ENCODE measurements around the gene RAB3IL1.

Gene RAB3IL1

DNA sequence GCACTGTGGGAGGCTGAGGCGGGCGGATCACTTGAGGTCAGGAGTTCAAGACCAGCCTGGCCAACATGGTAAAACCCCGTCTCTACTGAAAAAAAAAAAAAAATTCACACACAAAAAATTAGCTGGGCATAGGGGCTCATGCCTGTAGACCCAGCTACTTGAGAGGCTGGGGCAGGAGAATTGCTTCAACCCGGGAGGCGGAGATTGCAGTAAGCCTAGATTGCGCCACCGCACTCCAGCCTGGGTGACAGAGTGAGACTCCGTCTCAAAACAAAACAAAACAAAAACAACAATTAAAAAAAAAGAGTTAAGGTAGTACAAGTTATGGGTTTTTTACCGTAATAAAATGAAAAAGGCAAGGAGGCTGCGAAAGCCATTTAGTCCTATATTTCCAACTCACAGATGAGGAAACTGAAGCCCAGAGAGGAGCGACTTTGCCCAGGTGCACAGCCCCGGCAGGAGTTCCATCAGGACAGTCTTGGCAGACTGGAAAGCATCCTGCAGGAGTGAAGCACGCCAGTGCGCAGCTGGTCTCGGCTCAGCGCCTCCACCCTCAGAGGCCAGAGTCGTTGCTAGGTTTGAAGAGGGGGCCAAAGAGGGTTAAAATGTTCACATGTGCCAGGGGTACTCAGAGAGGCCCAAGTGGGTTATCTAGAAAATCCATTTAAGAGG lies 22.2 kb downstream of the RAB3IL1 start:
- no peak overlapping the region for H3K27ac Mint-ChIP-seq
- H3K9me3 Mint-ChIP-seq = no peaks in the 10 kb centered on the region
- no peak overlapping the region for H3K4me3 Mint-ChIP-seq
- no peaks in the 10 kb centered on the region for H3K36me3 Mint-ChIP-seq (ENCODE audit: low read depth)
- H3K4me1 Mint-ChIP-seq (ENCODE audit: low read depth) = peaks cover 16% of the 10 kb centered on the region
- H3K27me3 Mint-ChIP-seq = peaks cover 5% of the 10 kb centered on the region
- DNase-seq = no peak

DNA sequence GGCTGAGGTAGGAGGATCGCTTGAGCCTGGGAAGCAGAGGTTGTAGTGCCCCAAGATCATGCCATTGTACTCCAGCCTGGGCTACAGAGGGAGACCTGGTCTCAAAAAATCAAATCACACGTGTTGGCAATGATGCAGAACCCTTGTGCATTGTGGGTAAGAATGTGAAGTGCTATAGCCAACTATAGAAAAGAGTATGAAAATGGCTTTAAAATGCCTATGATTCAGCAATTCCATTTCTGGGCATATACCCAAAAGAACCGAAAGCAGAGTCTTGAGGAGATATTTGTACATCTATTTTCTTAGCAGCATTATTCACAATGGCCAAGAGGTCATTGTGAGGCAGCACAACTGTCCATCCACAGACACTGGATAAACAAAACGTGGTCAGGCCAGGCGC lies 23.4 kb downstream of the RAB3IL1 start:
- H3K27ac Mint-ChIP-seq = no peak overlapping the region

DNA sequence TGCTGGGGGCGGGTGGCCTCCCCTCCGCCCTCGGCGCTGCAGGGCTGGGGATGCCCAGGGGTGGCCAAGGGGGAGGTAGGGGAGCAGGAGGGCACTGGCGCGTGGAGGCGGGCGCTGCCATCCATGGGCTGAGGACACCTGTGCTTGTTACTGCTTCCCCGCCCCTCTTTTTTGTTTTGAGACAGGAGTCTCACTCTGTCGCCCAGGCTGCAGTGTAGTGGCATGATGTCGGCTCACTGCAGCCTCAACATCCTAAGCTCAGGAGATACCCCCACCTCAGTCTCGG lies 25.3 kb downstream of the RAB3IL1 start:
- H3K36me3 Mint-ChIP-seq (ENCODE audit: low read depth) = no peaks in the 10 kb centered on the region
- peak overlapping the region; percentile 54 for H3K4me3 Mint-ChIP-seq
- peaks cover 5% of the 10 kb centered on the region for H3K27me3 Mint-ChIP-seq
- no peaks in the 10 kb centered on the region for H3K9me3 Mint-ChIP-seq
- peaks cover 9% of the 10 kb centered on the region for H3K4me1 Mint-ChIP-seq (ENCODE audit: low read depth)
- no peak overlapping the region for H3K27ac Mint-ChIP-seq
- DNase-seq = no peak

More for the DNA sequence above, 23.4 kb downstream of the RAB3IL1 start:
- peaks cover 11% of the 10 kb centered on the region for H3K4me1 Mint-ChIP-seq (ENCODE audit: low read depth)
- no peaks in the 10 kb centered on the region for H3K36me3 Mint-ChIP-seq (ENCODE audit: low read depth)
- H3K27me3 Mint-ChIP-seq = peaks cover 5% of the 10 kb centered on the region
- DNase-seq = no peak
- no peaks in the 10 kb centered on the region for H3K9me3 Mint-ChIP-seq
- no peak overlapping the region for H3K4me3 Mint-ChIP-seq

DNA sequence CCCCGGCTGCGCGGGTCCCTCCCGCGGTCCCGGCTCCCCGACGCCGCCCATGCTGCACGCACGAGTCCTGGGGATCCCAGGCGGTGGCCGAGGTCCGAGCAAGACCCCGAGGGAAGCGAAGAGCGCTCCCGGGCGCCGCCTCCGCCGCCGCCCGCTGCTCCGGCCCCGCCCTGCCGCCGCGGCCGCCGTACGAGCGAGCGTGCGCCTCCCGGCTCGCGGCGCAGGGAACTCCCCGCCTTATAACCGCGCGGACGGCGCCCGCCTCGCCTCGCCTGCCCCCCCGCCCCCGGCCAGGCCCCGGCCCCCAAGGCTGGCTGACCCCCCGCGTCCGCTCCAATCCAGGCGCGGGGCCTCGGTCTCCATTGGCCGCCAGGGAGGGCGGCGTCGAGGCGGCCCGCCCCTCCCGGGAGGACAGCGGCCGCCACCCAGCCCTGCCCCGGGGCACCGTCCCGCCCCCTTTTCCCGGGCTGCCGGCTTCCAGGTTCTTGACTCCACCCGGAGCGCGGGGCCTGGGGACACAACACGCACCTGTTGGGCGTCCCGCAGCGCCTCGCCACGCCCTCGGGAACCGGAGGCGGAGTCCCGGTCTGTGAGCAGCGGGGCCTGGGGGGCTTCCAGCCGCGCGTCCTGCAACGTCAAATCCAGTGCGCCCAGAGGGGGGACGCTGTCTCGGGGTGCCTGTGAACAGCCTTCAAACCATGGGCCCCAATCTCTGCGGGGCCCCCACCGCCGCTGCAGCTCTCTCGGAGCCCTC lies 25.9 kb downstream of the RAB3IL1 start, which contains the start of gene FADS3:
FADS3 (minus strand) TSS at position 215 of the 754 bp plus-strand sequence; CDS start at position 51, 164 bp downstream.
- Mint-ChIP-seq H3K4me3 (peak within 1 kb of the TSS; percentile 78), H3K27me3 (peaks cover 5% of the 10 kb centered on the region), H3K36me3 (ENCODE audit: low read depth) (no peaks in the 10 kb centered on the region), H3K9me3 (no peaks in the 10 kb centered on the region), H3K27ac (no peak within 1 kb of the TSS), H3K4me1 (ENCODE audit: low read depth) (peaks cover 9% of the 10 kb centered on the region)
- DNase-seq = peak; percentile 73

DNA sequence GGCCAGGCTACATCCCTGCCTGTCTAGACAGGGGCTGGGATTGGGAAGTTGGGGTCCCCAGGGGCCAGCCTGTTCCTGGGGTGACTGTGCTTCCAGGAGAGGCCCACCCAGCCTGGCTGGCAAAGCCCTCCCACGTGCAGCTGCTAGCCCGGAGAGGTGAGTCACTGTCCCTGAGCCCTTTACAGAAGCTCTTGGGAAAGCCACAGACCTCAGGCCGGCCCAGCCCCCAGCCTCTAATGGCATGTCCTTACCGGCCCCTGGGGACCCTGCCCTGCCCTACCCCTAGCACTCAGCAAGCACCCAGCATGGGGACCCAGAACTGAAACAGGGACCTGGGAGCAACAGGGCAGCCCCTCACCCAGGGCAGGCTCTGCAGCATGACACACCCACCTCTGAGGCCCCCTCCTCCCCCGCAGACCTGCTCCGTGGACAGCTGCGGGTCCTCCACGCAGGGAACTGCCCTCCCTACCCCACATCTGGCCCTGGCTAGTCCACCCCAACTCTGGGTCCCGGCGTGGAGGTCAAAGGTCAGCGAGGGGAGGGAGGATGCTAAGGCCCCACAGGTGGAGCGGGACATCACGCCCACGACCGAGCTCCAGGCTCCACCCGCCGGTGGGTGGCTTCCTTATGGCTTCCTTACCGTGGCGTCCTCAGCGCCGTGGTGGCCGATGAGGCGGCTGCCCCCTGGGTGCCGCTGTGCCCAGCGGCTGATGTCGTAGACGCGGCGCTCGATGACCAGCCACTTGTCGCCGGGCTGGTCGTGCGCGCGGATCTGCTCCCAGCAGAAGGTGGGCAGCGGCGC lies 26.6 kb downstream of the RAB3IL1 start:
- H3K9me3 Mint-ChIP-seq = no peaks in the 10 kb centered on the region
- H3K4me1 Mint-ChIP-seq (ENCODE audit: low read depth) = peaks cover 9% of the 10 kb centered on the region
- H3K36me3 Mint-ChIP-seq (ENCODE audit: low read depth) = no peaks in the 10 kb centered on the region
- DNase-seq = peak; percentile 52
- peaks cover 5% of the 10 kb centered on the region for H3K27me3 Mint-ChIP-seq
- H3K4me3 Mint-ChIP-seq = peak overlapping the region; percentile 78
- no peak overlapping the region for H3K27ac Mint-ChIP-seq

DNA sequence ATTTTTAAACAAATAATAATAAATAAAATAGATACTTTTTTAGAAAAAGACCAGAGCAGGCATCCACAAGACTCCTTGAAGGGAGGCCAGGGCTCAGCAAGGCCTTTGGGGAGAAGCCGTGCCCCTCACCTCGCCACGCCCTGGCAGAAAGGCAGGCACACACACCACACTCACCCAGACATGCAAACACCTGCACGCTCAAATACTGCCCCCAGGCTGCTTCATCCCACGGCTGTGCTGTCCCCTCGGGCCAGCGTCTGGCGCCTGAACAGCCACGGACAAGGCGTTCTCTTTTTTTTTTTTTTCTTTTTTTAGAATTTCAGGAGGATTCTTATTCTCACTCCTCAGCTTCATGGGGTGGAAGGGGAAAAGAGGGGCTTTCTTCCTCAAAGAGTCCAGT lies 27.5 kb downstream of the RAB3IL1 start:
- Mint-ChIP-seq H3K4me3 (no peak overlapping the region), H3K9me3 (no peaks in the 10 kb centered on the region), H3K27me3 (peaks cover 5% of the 10 kb centered on the region), H3K4me1 (ENCODE audit: low read depth) (peaks cover 9% of the 10 kb centered on the region), H3K36me3 (ENCODE audit: low read depth) (no peaks in the 10 kb centered on the region), H3K27ac (no peak overlapping the region)
- DNase-seq = no peak

DNA sequence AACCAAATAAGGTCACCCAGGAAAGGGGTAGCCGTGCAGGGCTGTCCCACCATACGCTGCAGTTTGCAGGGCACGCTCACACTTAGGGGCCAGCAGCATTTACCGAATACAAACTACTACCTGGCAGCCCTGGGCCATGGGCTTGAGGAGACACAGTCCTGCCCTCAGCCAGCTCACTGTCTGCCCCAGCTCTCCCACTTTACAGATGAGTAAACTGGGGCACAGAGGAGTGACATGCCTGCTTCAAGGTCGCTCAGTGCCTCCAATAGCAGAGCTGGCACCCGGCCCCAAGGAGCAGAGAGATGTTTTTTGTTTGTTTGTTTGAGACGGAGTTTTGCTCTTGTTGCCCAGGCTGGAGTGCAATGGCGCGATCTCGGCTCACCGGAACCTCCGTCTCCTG lies 28.8 kb downstream of the RAB3IL1 start:
- Mint-ChIP-seq H3K4me3 (no peak overlapping the region), H3K27me3 (peaks cover 5% of the 10 kb centered on the region), H3K4me1 (ENCODE audit: low read depth) (peaks cover 7% of the 10 kb centered on the region), H3K9me3 (no peaks in the 10 kb centered on the region), H3K27ac (no peak overlapping the region), H3K36me3 (ENCODE audit: low read depth) (no peaks in the 10 kb centered on the region)
- no peak for DNase-seq

DNA sequence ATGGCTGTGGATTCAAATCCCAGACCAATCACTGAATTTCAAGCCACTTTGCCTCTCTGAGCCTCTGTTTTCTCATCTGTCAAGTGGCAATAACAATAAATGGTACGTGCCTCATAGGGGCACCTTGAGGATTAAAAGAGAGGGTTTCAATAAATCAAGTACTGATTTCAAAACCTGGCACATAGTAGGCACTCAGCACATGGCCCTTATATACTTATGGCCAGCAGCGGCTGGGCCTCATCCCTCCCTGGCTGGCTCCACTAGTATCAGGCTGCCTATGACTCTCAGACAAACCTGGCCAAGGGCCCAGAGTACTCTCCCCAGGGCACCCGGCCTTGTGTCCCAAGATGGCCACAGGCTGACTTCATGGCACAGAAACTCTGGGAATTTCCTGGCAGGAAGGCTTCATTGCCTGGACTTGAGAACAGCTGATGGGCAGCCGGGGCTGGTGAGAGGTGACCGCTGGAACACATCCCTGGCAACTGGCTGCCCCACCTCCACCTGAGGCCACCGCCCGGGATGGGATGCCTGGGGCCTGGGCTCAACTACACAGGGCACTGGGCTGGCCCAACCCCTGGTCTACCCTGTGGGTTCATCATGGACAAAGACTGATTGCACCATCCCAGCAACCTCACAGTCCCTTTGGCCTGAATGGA lies 29.4 kb downstream of the RAB3IL1 start:
- peaks cover 5% of the 10 kb centered on the region for H3K27me3 Mint-ChIP-seq
- no peak for DNase-seq
- no peak overlapping the region for H3K4me3 Mint-ChIP-seq
- H3K27ac Mint-ChIP-seq = no peak overlapping the region
- no peaks in the 10 kb centered on the region for H3K36me3 Mint-ChIP-seq (ENCODE audit: low read depth)
- peaks cover 7% of the 10 kb centered on the region for H3K4me1 Mint-ChIP-seq (ENCODE audit: low read depth)
- no peaks in the 10 kb centered on the region for H3K9me3 Mint-ChIP-seq

DNA sequence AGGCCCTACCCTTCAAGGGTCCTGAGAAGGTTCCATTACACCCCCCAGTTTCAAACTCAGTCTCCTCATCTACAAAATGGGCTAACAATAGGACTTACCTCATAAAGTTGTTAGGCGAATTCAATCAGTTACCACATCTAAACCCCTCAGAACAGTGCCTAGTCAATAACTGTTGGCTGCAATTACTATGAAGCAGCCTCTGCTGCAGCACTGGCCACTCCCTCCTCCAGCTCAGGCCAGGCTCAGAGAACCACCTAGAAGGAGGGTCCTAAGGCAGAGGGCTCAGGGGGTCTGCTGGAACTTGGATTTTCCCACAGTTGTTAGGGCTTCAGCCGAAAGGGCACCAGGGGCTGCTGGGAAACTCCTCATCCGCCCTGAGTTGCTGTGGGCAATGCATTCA lies 30.7 kb downstream of the RAB3IL1 start:
- Mint-ChIP-seq H3K4me1 (ENCODE audit: low read depth) (peaks cover 7% of the 10 kb centered on the region), H3K36me3 (ENCODE audit: low read depth) (no peaks in the 10 kb centered on the region), H3K27ac (no peak overlapping the region), H3K4me3 (no peak overlapping the region), H3K27me3 (no peaks in the 10 kb centered on the region), H3K9me3 (no peaks in the 10 kb centered on the region)
- DNase-seq = no peak

DNA sequence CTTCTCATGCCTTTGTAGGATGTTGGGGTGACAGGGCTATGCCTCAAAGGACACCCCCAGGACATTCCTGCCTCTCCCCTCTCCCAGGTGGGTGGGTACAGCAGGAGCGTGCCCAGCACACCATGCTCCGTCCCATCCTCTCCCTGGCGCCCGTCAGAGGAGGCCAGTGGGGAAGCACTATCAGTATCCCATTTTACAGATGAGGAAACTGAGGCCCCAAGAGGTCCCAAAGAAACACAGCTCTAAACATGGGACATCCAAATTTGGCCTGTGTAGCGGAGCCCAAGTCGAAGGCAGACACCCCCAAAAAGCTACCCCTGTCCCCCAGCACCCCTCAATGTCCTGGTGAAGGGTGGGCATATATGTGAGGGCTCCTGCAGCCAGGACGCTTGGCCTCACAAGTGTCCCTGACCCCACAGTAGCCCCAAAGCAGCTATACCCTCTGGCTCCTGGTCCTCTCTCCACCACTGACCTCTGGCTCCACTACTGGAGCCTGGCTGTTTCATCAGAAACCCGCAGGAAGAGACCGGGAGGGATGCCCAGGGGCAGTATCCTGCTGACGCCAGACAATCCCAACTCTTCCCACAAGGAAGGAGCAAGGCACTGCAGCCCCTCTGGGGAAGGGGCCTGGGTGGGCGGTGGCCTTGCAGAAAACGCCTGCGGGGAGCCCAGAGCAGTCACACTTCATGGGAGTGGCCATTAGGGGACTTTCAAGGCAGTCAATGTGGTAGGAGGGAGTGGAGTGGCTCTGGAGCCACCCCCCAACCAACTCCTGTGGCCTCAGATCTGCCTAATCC lies 31.4 kb downstream of the RAB3IL1 start:
- Mint-ChIP-seq H3K27me3 (no peaks in the 10 kb centered on the region), H3K9me3 (no peaks in the 10 kb centered on the region), H3K4me1 (ENCODE audit: low read depth) (peaks cover 7% of the 10 kb centered on the region), H3K4me3 (no peak overlapping the region), H3K27ac (no peak overlapping the region), H3K36me3 (ENCODE audit: low read depth) (no peaks in the 10 kb centered on the region)
- no peak for DNase-seq

DNA sequence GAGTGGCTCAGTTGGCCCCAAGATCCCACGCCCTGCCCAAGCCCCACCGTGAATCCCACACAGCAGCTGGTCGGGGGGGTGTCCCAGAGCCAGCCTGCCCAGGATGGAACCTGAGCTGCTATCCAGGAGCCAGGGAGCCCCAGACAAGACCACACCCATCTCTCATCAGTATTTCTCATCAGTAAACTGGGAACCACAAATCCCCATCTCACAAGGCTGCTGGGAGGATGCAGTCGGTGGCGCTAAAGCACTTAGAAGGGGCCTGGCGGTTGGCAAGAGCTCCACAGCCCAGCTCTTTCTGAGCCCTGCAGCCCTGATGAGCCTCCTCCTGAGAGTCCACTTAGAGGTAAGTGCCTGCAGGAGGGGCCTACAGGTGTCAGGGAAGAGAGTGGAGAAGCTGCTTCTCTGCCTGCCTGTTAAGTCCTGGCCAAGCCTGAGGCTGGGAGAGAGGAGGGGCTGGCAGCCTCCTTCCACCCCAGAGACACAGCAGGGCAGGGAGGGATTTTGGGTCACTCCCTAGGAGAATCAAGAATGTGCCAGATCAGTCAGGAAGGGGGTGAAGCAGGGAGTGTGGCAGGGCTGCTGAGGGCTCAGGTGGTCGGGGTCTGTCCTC lies 32.1 kb downstream of the RAB3IL1 start:
- H3K4me1 Mint-ChIP-seq (ENCODE audit: low read depth) = peaks cover 1% of the 10 kb centered on the region
- no peaks in the 10 kb centered on the region for H3K36me3 Mint-ChIP-seq (ENCODE audit: low read depth)
- no peak overlapping the region for H3K27ac Mint-ChIP-seq
- no peaks in the 10 kb centered on the region for H3K27me3 Mint-ChIP-seq
- no peak for DNase-seq
- H3K4me3 Mint-ChIP-seq = no peak overlapping the region
- H3K9me3 Mint-ChIP-seq = no peaks in the 10 kb centered on the region

DNA sequence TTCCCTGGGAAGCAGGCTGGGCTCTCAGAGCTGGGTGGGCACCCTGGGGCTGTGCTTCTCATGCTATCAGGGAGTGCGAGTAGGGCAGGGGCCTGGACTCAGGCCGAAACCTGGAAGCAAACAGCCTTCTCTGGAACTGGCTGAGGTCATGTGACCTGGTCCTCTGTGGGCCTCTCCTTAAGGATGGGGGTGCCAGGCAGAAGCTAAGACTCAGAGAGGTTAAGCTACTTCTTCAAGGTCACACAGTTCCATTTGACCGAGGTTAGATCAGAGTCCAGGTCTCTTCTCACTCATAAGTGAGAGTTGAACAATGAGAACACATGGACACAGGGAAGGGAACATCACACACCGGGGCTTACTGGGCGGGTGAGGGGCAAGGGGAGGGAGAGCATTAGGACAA lies 33.4 kb downstream of the RAB3IL1 start:
- no peaks in the 10 kb centered on the region for H3K27me3 Mint-ChIP-seq
- H3K9me3 Mint-ChIP-seq = no peaks in the 10 kb centered on the region
- no peaks in the 10 kb centered on the region for H3K4me1 Mint-ChIP-seq (ENCODE audit: low read depth)
- no peak overlapping the region for H3K27ac Mint-ChIP-seq
- no peak overlapping the region for H3K4me3 Mint-ChIP-seq
- DNase-seq = no peak
- no peaks in the 10 kb centered on the region for H3K36me3 Mint-ChIP-seq (ENCODE audit: low read depth)

DNA sequence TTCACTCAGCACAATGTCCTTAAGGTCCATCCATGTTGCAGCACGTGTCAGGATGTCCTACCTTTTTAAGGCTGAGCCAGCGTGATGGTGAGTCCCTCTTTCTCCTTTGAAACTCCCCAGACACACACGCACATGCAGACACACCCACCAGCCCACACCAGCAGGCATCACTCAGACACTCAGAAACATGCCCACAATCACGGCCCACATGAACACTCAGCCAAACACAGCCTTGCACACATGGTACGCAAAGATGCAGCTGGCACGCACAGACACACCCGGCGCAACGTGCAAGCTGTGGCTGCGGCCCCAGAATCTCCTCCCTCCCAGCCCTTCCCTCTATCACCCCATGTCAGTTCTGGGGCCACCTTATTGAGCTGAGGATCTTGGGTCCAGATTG lies 34.0 kb downstream of the RAB3IL1 start:
- Mint-ChIP-seq H3K9me3 (no peaks in the 10 kb centered on the region), H3K36me3 (ENCODE audit: low read depth) (no peaks in the 10 kb centered on the region), H3K27ac (no peak overlapping the region), H3K27me3 (no peaks in the 10 kb centered on the region), H3K4me1 (ENCODE audit: low read depth) (no peaks in the 10 kb centered on the region), H3K4me3 (no peak overlapping the region)
- DNase-seq = no peak

DNA sequence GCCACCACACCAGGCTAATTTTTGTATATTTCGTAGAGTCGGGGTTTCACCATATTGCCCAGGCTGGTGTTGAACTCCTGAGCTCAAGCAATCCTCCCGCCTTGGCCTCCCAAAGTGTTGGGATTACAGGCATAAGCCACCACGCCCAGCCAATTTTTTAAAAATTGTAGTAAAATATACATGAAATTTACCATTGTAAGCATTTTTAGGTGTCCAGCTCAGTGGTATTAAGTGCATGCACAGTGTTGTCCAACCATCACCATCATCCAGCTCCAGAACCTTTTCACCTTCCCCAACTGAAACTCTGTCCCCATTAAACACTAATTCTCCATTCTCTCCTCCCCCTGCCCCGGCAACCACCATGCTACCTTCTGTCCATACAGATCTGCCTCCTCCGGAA lies 34.5 kb downstream of the RAB3IL1 start:
- H3K4me3 Mint-ChIP-seq = no peak overlapping the region

More for the DNA sequence above, 34.5 kb downstream of the RAB3IL1 start:
- no peaks in the 10 kb centered on the region for H3K9me3 Mint-ChIP-seq
- DNase-seq = no peak
- H3K4me1 Mint-ChIP-seq (ENCODE audit: low read depth) = no peaks in the 10 kb centered on the region
- no peak overlapping the region for H3K27ac Mint-ChIP-seq
- H3K27me3 Mint-ChIP-seq = no peaks in the 10 kb centered on the region
- H3K36me3 Mint-ChIP-seq (ENCODE audit: low read depth) = no peaks in the 10 kb centered on the region
